Measurements from ENCODE around the gene PTAFR. TPM values are rescaled to one million over a fixed set of nuclear protein-coding genes. Genes with fewer than 3 reads are reported as not detected.

The PTAFR gene
- total RNA-seq, 1 donor from 2014 or later: 3.6 TPM

- no peak for ATAC-seq (ENCODE audit: low read depth)
- POLR2A ChIA-PET: no interaction called here
- intact Hi-C loops (cut with micrococcal nuclease): no loop called here
- no peak for DNase-seq
- CTCF ChIA-PET: no interaction called here
- no peaks in the 10 kb centered on the region for H3K9me3 Mint-ChIP-seq
- no peak overlapping the region for H3K27ac Mint-ChIP-seq
- peaks cover 1% of the 10 kb centered on the region for H3K36me3 Mint-ChIP-seq (ENCODE audit: low read depth)
- H3K4me3 Mint-ChIP-seq: no peak overlapping the region
- no peaks in the 10 kb centered on the region for H3K27me3 Mint-ChIP-seq
- H3K4me1 Mint-ChIP-seq: peaks cover 9% of the 10 kb centered on the region
- no peak for TF ChIP-seq CTCF (IDR thresholded peaks at IDR 0.05)
These were observed 20.9 kb downstream of the PTAFR start for GRCh38 chr1:28155628-28156027.

DNA sequence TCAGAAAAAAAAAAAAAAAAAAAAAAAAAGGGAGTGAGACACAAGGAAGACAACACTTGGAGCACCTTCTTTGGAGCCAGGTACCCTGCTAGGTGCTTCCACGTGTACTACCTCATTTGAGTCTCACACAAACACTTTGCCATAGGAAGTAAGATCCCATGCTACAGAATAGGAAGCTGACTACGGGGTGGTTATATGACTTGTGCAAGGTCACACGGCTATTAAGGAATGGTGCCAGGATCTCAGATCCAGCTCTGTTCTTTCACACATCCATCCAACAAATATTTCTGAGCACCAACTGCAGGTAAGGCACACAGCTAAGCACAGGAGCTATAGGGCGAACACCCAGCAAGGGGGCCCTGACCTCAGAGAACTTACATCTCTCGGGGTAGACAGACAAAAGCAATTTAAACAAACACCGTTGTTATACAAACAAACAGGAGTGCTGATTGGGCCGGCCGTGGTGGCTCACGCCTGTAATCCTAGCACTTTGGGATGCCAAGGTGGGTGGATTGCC, 22.4 kb downstream of the PTAFR start:
- Mint-ChIP-seq H3K4me1 (peaks cover 10% of the 10 kb centered on the region), H3K27ac (no peak overlapping the region), H3K36me3 (ENCODE audit: low read depth) (peaks cover 10% of the 10 kb centered on the region), H3K9me3 (no peaks in the 10 kb centered on the region), H3K27me3 (no peaks in the 10 kb centered on the region), H3K4me3 (no peak overlapping the region)
- DNase-seq (no peak), ATAC-seq (ENCODE audit: low read depth) (no peak)
- ChIA-PET CTCF (no interaction called here), POLR2A (interaction anchor here (0.6 to 0.7 kb wide), 3 partner anchors 67 to 210 kb away, joined by 3 to 10 read pairs (median 9); no protein-coding TSS in a partner anchor)
- intact Hi-C loops (cut with micrococcal nuclease): no loop called here
- no peak for TF ChIP-seq CTCF (IDR thresholded peaks at IDR 0.05)

DNA sequence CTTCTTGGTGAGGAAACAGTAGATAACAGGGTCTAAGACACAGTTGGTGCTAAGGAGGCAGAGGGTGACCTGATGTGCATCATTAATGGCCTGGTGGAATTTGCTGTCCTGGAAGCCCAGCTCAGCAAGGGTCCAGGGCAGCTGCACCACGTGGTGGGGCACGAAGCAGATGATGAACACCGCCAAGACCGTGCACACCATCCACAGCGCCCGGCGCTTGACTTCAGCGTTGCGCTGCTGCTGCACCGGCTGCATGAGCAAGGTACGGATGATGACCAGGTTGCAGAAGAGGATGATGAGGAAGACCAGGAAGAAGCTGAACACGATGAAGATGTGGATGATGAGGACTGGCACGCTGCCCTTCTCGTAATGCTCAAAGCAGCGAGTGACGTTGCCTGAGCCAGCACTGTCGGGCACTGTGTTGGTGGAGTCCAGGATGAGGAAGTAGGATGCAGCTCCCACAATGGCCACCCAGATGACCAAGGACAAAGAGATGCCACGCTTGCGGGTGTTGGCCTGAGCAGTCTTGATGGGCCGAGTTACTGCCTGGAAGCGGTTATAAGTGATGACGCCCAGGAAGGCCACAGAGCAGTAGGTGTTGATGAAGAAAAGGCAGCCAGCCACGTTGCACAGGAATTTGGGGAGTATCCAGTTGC, 26.2 kb downstream of the PTAFR start:
- no peak for TF ChIP-seq CTCF (IDR thresholded peaks at IDR 0.05)
- H3K4me1 Mint-ChIP-seq: peaks cover 33% of the 10 kb centered on the region
- no peaks in the 10 kb centered on the region for H3K27me3 Mint-ChIP-seq
- intact Hi-C loops (cut with micrococcal nuclease): no loop called here
- no peak for DNase-seq
- no peak overlapping the region for H3K27ac Mint-ChIP-seq
- ChIA-PET CTCF (interaction anchor here (3.0 kb wide), 1 partner anchor 59 kb away, joined by 13 read pairs; no protein-coding TSS in a partner anchor), POLR2A (no interaction called here)
- no peak overlapping the region for H3K4me3 Mint-ChIP-seq
- peaks cover 10% of the 10 kb centered on the region for H3K36me3 Mint-ChIP-seq (ENCODE audit: low read depth)
- H3K9me3 Mint-ChIP-seq: no peaks in the 10 kb centered on the region
- no peak for ATAC-seq (ENCODE audit: low read depth)

DNA sequence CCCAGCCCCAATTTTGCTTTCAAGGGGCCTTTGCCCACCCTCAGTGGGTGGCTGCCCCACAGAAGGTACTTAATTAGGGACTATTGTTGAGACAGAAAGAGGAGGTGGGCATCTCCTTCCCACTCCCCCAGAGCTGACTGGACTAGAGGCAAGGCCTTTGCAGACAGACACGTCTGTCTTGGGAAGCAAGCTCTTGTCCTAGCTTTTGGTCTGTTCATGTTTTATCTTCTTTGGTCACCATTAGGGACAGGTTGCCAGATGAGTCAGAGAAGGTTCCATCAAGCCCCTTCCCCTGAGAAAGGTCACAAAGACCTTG, 27.7 kb downstream of the PTAFR start:
- no peak overlapping the region for H3K27ac Mint-ChIP-seq
- no peak overlapping the region for H3K4me3 Mint-ChIP-seq
- no peak for TF ChIP-seq CTCF (IDR thresholded peaks at IDR 0.05)
- H3K4me1 Mint-ChIP-seq: peaks cover 45% of the 10 kb centered on the region
- H3K36me3 Mint-ChIP-seq (ENCODE audit: low read depth): peaks cover 10% of the 10 kb centered on the region
- ChIA-PET CTCF (interaction anchor here (0.6 to 3.0 kb wide), 3 partner anchors 21 to 1246 kb away, joined by 3 to 13 read pairs (median 5); no protein-coding TSS in a partner anchor), POLR2A (interaction anchor here (1.8 to 3.0 kb wide), 3 partner anchors 24 to 61 kb away, joined by 7 to 30 read pairs (median 10); partner anchors contain the start of genes EYA3 and PTAFR)
- H3K9me3 Mint-ChIP-seq: no peaks in the 10 kb centered on the region
- DNase-seq (no peak), ATAC-seq (ENCODE audit: low read depth) (no peak)
- no peaks in the 10 kb centered on the region for H3K27me3 Mint-ChIP-seq
- intact Hi-C loops (cut with micrococcal nuclease): loop anchor here (2.0 kb wide), 1 partner anchor 14 kb away; no protein-coding TSS in a partner anchor

DNA sequence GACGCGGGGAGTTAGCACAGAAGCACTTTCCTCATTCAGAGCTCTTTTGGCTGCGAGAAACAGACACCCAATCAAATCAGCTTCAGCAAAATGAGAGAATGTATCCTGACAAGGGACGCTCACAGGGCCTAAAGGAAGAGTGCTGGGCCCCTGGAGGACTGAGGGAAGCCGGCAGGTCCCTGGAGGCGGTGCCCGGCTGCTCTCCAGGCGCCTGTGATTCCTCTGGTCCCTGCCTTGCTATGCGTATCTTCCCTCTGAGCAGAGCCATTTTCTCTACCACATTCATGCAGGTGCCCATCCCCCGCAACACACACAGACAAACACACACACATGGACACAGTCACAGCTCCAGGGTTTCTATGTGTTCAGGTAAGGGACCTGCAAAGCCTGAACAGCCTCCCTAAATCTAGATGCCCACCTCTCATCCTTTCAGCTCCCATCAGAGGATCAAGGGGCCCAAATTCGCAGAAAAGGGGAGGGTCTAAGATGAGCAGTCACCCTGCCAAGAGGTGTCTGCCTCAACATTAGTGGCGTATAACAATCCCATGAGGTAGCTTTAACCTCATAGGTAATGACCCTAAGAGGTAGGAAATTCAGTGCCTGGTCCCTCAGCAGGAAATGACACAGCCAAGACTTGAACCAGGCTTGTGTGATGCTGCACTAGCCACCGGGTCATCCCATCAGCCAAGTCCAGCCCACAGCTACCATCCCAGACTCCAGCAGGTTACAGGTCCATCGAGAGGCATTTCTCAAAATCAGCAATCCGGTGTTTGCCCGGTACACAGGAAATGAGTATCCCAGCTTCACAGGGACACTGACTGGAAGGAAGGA, 29.0 kb downstream of the PTAFR start:
- DNase-seq (no peak), ATAC-seq (ENCODE audit: low read depth) (peak; percentile 5)
- peak overlapping the region; percentile 52 for H3K4me3 Mint-ChIP-seq
- peaks cover 10% of the 10 kb centered on the region for H3K36me3 Mint-ChIP-seq (ENCODE audit: low read depth)
- peak overlapping the region; percentile 80 for H3K27ac Mint-ChIP-seq
- H3K4me1 Mint-ChIP-seq: peaks cover 54% of the 10 kb centered on the region
- CTCF ChIA-PET: interaction anchor here (0.8 to 3.0 kb wide), 4 partner anchors 12 to 62 kb away, joined by 3 to 13 read pairs (median 4); no protein-coding TSS in a partner anchor
- intact Hi-C loops (cut with micrococcal nuclease): loop anchor here (2.0 kb wide), 1 partner anchor 13 kb away; no protein-coding TSS in a partner anchor
- POLR2A ChIA-PET: interaction anchor here (0.5 to 3.0 kb wide), 11 partner anchors 9 to 59 kb away, joined by 3 to 30 read pairs (median 5); partner anchors contain the start of genes EYA3 and PTAFR
- no peaks in the 10 kb centered on the region for H3K27me3 Mint-ChIP-seq
- no peaks in the 10 kb centered on the region for H3K9me3 Mint-ChIP-seq
- no peak for TF ChIP-seq CTCF (IDR thresholded peaks at IDR 0.05)
